DND-41 (cell line): ENCODE measurements around the gene AP3D1.

ENCODE experiments used
- ATAC-seq: fragments of 200-7000 bp; cut with Tn5 transposase; 3 replicates; pipeline ENCODE4 v1.9.1; 2021; ENCODE audit warnings: low read depth; ENCODE audit not compliant: insufficient read depth
- DNase-seq: peaks from one replicate; pipeline ENCODE4 v3.0.0-alpha.2; 2020
- H2AFZ ChIP-seq: 2 replicates; pipeline ENCODE4 v1.6.0; 2012; ENCODE audit warnings: low read depth, low read length
- H3K27ac ChIP-seq: 2 replicates; pipeline ENCODE4 v1.5.1; 2012; ENCODE audit warnings: low read length, inconsistent platforms
- H3K27me3 ChIP-seq: fragments of 200-600 bp; sonication (generic); 2 replicates; pipeline ENCODE4 v1.6.0; 2012; ENCODE audit warnings: low read length, mild to moderate bottlenecking, inconsistent platforms; ENCODE audit not compliant: insufficient read depth, poor library complexity
- H3K36me3 ChIP-seq: 2 replicates; pipeline ENCODE4 v1.5.1; 2012; ENCODE audit warnings: low read length, inconsistent platforms; ENCODE audit not compliant: insufficient read depth
- H3K4me1 ChIP-seq: 2 replicates; pipeline ENCODE4 v1.5.1; 2012; ENCODE audit warnings: mild to moderate bottlenecking, low read length; ENCODE audit not compliant: insufficient read depth
- H3K4me2 ChIP-seq: 2 replicates; pipeline ENCODE4 v1.6.0; 2012; ENCODE audit warnings: mild to moderate bottlenecking, moderate library complexity, low read length, inconsistent platforms; ENCODE audit not compliant: insufficient read depth
- H3K4me3 ChIP-seq, 2 experiments: fragments of 200-600 bp in 1 of 2; shearing (Covaris generic) in 1 of 2; 2 replicates each; pipeline ENCODE4 v1.5.1; 2012 to 2016; ENCODE audit warnings: inconsistent platforms in 2 of 2, low read length in 2 of 2, mild to moderate bottlenecking in 2 of 2, low read depth in 1 of 2, moderate library complexity in 1 of 2
- H3K79me2 ChIP-seq: 2 replicates; pipeline ENCODE4 v1.6.0; 2012; ENCODE audit warnings: low read length, inconsistent platforms; ENCODE audit not compliant: insufficient read depth
- H3K9ac ChIP-seq: 2 replicates; pipeline ENCODE4 v1.6.0; 2012; ENCODE audit warnings: low read depth, mild to moderate bottlenecking, inconsistent platforms, low read length, moderate library complexity
- H3K9me3 ChIP-seq: 2 replicates; pipeline ENCODE4 v1.5.1; 2012; ENCODE audit warnings: low read length, moderate library complexity, mild to moderate bottlenecking, inconsistent platforms; ENCODE audit not compliant: insufficient read depth, severe bottlenecking
- H4K20me1 ChIP-seq: 2 replicates; pipeline ENCODE4 v1.6.0; 2012; ENCODE audit warnings: low read length; ENCODE audit not compliant: insufficient read depth
- CTCF ChIP-seq: IDR thresholded peaks from 2 replicates; pipeline ENCODE4 v1.5.1; 2012; ENCODE audit warnings: borderline replicate concordance, low read length, moderate library complexity, mild to moderate bottlenecking; ENCODE audit not compliant: poor library complexity, severe bottlenecking; ENCODE audit errors: extremely low read depth
- EZH2 ChIP-seq: IDR thresholded peaks from 3 replicates; pipeline ENCODE4 v1.6.1; 2012; ENCODE audit warnings: borderline replicate concordance, low read depth, mild to moderate bottlenecking, moderate library complexity, low read length, inconsistent platforms; ENCODE audit not compliant: severe bottlenecking

Gene AP3D1

GRCh38 chr19:2167896-2168618, 16.7 kb upstream of the AP3D1 start:
- Histone ChIP-seq H2AFZ (no peak overlapping the region), H4K20me1 (peaks cover 78% of the 10 kb centered on the region), H3K4me1 (peaks cover 29% of the 10 kb centered on the region), H3K27ac (no peak overlapping the region), H3K9ac (no peak overlapping the region), H3K4me3 (no peak overlapping the region), H3K27me3 (no peaks in the 10 kb centered on the region), H3K36me3 (peaks cover 38% of the 10 kb centered on the region), H3K79me2 (peaks cover 96% of the 10 kb centered on the region), H3K4me2 (peak overlapping the region; percentile 20; the same call in 1 of the 2 replicates), H3K9me3 (no peaks in the 10 kb centered on the region)
- ATAC-seq (no peak), DNase-seq (no peak)
- TF ChIP-seq EZH2 (no peak), CTCF (no peak)

- Histone ChIP-seq H3K4me2 (peak overlapping the region; percentile 87; the same call in 1 of the 2 replicates), H3K9ac (peak overlapping the region; percentile 14; the same call in 1 of the 2 replicates), H3K9me3 (no peaks in the 10 kb centered on the region), H3K4me1 (peaks cover 33% of the 10 kb centered on the region), H2AFZ (no peak overlapping the region), H3K27ac (peak overlapping the region; percentile 45; the same call in 1 of the 2 replicates), H3K4me3 (peak overlapping the region in 1 of 2 experiments; percentile 32; a peak in 2 of 4 replicates), H3K36me3 (peaks cover 37% of the 10 kb centered on the region), H3K27me3 (no peaks in the 10 kb centered on the region), H3K79me2 (peaks cover 91% of the 10 kb centered on the region), H4K20me1 (peaks cover 71% of the 10 kb centered on the region)
- TF ChIP-seq CTCF = no peak
- TF ChIP-seq EZH2 = no peak
- ATAC-seq (no peak), DNase-seq (no peak)
These were observed 15.7 kb upstream of the AP3D1 start for GRCh38 chr19:2166741-2167738.

- ATAC-seq = peak; percentile 27
- peak overlapping the region; percentile 91 for H3K27ac ChIP-seq
- H3K9me3 ChIP-seq = no peaks in the 10 kb centered on the region
These were observed 12.9 kb upstream of the AP3D1 start for GRCh38 chr19:2164020-2164998.

More at GRCh38 chr19:2164020-2164998, 12.9 kb upstream of the AP3D1 start:
- DNase-seq = no peak
- Histone ChIP-seq H3K79me2 (peaks cover 63% of the 10 kb centered on the region), H3K9ac (peak overlapping the region; percentile 94), H3K4me1 (peaks cover 33% of the 10 kb centered on the region), H3K36me3 (peaks cover 22% of the 10 kb centered on the region), H3K4me3 (peak overlapping the region; percentile 79 to 82), H3K27me3 (no peaks in the 10 kb centered on the region), H4K20me1 (peaks cover 45% of the 10 kb centered on the region), H3K4me2 (peak overlapping the region; percentile 87), H2AFZ (peak overlapping the region; percentile 71)
- TF ChIP-seq CTCF = no peak
- TF ChIP-seq EZH2 = no peak
